Measurements from ENCODE around the gene SFXN2.

GRCh38 chr10:102770792-102771191 is 56.4 kb downstream of the SFXN2 start:
- no peak for TF ChIP-seq CTCF (conservative IDR thresholded peaks at IDR 0.05; ENCODE audit: low read length)
- TF ChIP-seq EZH2phosphoT487 (IDR thresholded peaks at IDR 0.05; ENCODE audit: borderline replicate concordance): no peak
